GM23338 (cell line): ENCODE results near the gene OR2W1. TPM values are rescaled to one million over a fixed set of nuclear protein-coding genes. Genes with fewer than 3 reads are reported as not detected.

Experiments used
- ATAC-seq: fragments of 200-7000 bp; cut with Tn5 transposase; 3 replicates; pipeline ENCODE4 v1.9.1; 2020
- DNase-seq: peaks from one replicate; pipeline ENCODE4 v3.0.0-alpha.2; 2015; ENCODE audit warnings: low spot score
- H2AFZ ChIP-seq: fragments of 200-600 bp; sonication (generic); 2 replicates; pipeline ENCODE4 v1.8.0; 2016; ENCODE audit warnings: antibody characterized with exemption, mild to moderate bottlenecking, moderate library complexity
- H3F3A ChIP-seq: fragments of 200-600 bp; sonication (generic); replicated peaks from 2 replicates; pipeline ENCODE4 v1.8.0; 2017; ENCODE audit warnings: antibody characterized with exemption, mixed run types, low read depth
- H3K27ac ChIP-seq: fragments of 200-600 bp; sonication (generic); 2 replicates; pipeline ENCODE4 v1.6.1; 2016; ENCODE audit warnings: low read depth
- H3K27me3 ChIP-seq: fragments of 200-600 bp; sonication (generic); 2 replicates; pipeline ENCODE4 v1.8.0; 2016; ENCODE audit warnings: mild to moderate bottlenecking, mixed run types, moderate library complexity; ENCODE audit not compliant: insufficient read depth
- H3K36me3 ChIP-seq: fragments of 200-600 bp; sonication (generic); 2 replicates; pipeline ENCODE4 v1.8.0; 2016; ENCODE audit warnings: mild to moderate bottlenecking; ENCODE audit not compliant: insufficient read depth
- H3K4me1 ChIP-seq: fragments of 200-600 bp; sonication (generic); 2 replicates; pipeline ENCODE4 v1.8.0; 2016; ENCODE audit warnings: mild to moderate bottlenecking, moderate library complexity; ENCODE audit not compliant: insufficient read depth
- H3K4me2 ChIP-seq: fragments of 200-600 bp; sonication (generic); 2 replicates; pipeline ENCODE4 v1.7.1; 2017; ENCODE audit warnings: mixed run types
- H3K4me3 ChIP-seq: fragments of 200-600 bp; sonication (generic); 2 replicates; pipeline ENCODE4 v1.6.1; 2016; ENCODE audit warnings: mixed run types
- H3K79me2 ChIP-seq: fragments of 200-600 bp; sonication (generic); replicated peaks from 2 replicates; pipeline ENCODE4 v1.8.0; 2017; ENCODE audit warnings: mild to moderate bottlenecking; ENCODE audit not compliant: insufficient read depth
- H3K9me2 ChIP-seq: fragments of 200-600 bp; sonication (generic); 2 replicates; pipeline ENCODE4 v1.8.0; 2017; ENCODE audit not compliant: insufficient read depth
- H4K20me1 ChIP-seq: fragments of 200-600 bp; sonication (generic); replicated peaks from 2 replicates; pipeline ENCODE4 v1.8.0; 2017; ENCODE audit warnings: mild to moderate bottlenecking; ENCODE audit not compliant: insufficient read depth
- H3K27ac Mint-ChIP-seq: 2 replicates; pipeline ENCODE4 v1.8.0; 2020; ENCODE audit warnings: inconsistent platforms, mild to moderate bottlenecking, moderate library complexity, mixed read lengths
- H3K27me3 Mint-ChIP-seq: 3 replicates; pipeline ENCODE4 v1.8.0; 2022; ENCODE audit warnings: low read depth, mild to moderate bottlenecking, moderate library complexity, mixed read lengths, inconsistent platforms; ENCODE audit not compliant: insufficient read depth, poor library complexity
- H3K36me3 Mint-ChIP-seq: 3 replicates; pipeline ENCODE4 v1.8.0; 2021; ENCODE audit warnings: low read depth, mild to moderate bottlenecking, inconsistent platforms, moderate library complexity, mixed read lengths
- H3K4me1 Mint-ChIP-seq: 3 replicates; pipeline ENCODE4 v1.8.0; 2020; ENCODE audit warnings: mild to moderate bottlenecking, inconsistent platforms, mixed read lengths
- H3K4me3 Mint-ChIP-seq: 3 replicates; pipeline ENCODE4 v1.8.0; 2021; ENCODE audit warnings: moderate library complexity, mild to moderate bottlenecking, inconsistent platforms, mixed read lengths
- H3K9me3 Mint-ChIP-seq: 3 replicates; pipeline ENCODE4 v1.8.0; 2020; ENCODE audit warnings: moderate library complexity, mild to moderate bottlenecking, inconsistent platforms, mixed read lengths
- CREB1 ChIP-seq: fragments of 250-450 bp; sonication (Bioruptor Pico); IDR thresholded peaks from 2 replicates; pipeline ENCODE4 v1.5.0; 2020; ENCODE audit warnings: low read depth, mild to moderate bottlenecking, moderate library complexity
- CTCF ChIP-seq, 2 experiments: fragments of 200-600 bp in 1 of 2; sonication (generic) in 1 of 2; conservative IDR thresholded peaks; 2 replicates each; pipeline versions ENCODE4 v1.5.1 to v1.6.1; 2016 to 2017; ENCODE audit warnings: antibody characterized with exemption in 2 of 2, low read depth in 2 of 2, mild to moderate bottlenecking in 2 of 2, moderate library complexity in 1 of 2
- EZH2 ChIP-seq: fragments of 200-600 bp; sonication (generic); IDR thresholded peaks from one replicate; pipeline ENCODE4 v1.8.0; 2017; ENCODE audit warnings: antibody characterized with exemption, mild to moderate bottlenecking, low read depth; ENCODE audit not compliant: unreplicated experiment
- EZH2phosphoT487 ChIP-seq: fragments of 200-600 bp; sonication (generic); IDR thresholded peaks from one replicate; pipeline ENCODE4 v1.8.1; 2018; ENCODE audit warnings: antibody characterized with exemption; ENCODE audit not compliant: unreplicated experiment
- NANOG ChIP-seq: IDR thresholded peaks from 2 replicates; pipeline ENCODE4 v1.6.1; 2016; ENCODE audit warnings: antibody characterized with exemption, borderline replicate concordance
- POLR2AphosphoS5 ChIP-seq: IDR thresholded peaks from 2 replicates; pipeline ENCODE4 v1.6.1; 2016; ENCODE audit warnings: antibody characterized with exemption, low read depth
- STAT1 ChIP-seq: IDR thresholded peaks from one replicate; pipeline ENCODE4 v1.6.1; 2016; ENCODE audit warnings: antibody characterized with exemption; ENCODE audit not compliant: unreplicated experiment
- ZNF114 ChIP-seq: fragments of 250-450 bp; sonication (Bioruptor Pico); IDR thresholded peaks from 2 replicates; pipeline ENCODE4 v1.5.0; 2020; ENCODE audit warnings: mild to moderate bottlenecking, moderate library complexity
- ZNF331 ChIP-seq: fragments of 250-450 bp; sonication (Bioruptor Pico); IDR thresholded peaks from 2 replicates; pipeline ENCODE4 v1.5.0; 2020; ENCODE audit warnings: low read depth, mild to moderate bottlenecking, moderate library complexity
- ZNF462 ChIP-seq: fragments of 250-450 bp; sonication (Bioruptor Pico); IDR thresholded peaks from 2 replicates; pipeline ENCODE4 v1.5.0; 2020; ENCODE audit warnings: mild to moderate bottlenecking, moderate library complexity
- polyA plus RNA-seq: library from polyadenylated mRNA; unstranded; fragments of >200 nt; fragmentation: Nextera tagmentation; extraction: Ambion mirVana; gene quantifications from 2 replicates; pipeline ENCODE4 v1.2.1, GENCODE V29; 2016
- total RNA-seq: library from RNA; depleted of rRNA; stranded (reverse); fragments of >200 nt; shearing (Covaris generic); gene quantifications from 2 replicates; pipeline ENCODE4 v1.2.3, GENCODE V29; 2014

OR2W1 gene
- total and polyA plus RNA-seq, 2 experiments from 2014 or later, result not detected

- no peaks in the 10 kb centered on the region for H3K36me3 ChIP-seq
- H3K9me2 ChIP-seq, result no peaks in the 10 kb centered on the region
- H3K4me2 ChIP-seq, result no peak overlapping the region
- no peaks in the 10 kb centered on the region for H3K9me3 Mint-ChIP-seq
- H3K79me2 ChIP-seq, result no peaks in the 10 kb centered on the region
- TF ChIP-seq EZH2phosphoT487 (no peak), STAT1 (no peak), ZNF114 (CRISPR knock-in tag) (no peak), ZNF462 (CRISPR knock-in tag) (no peak), CREB1 (CRISPR knock-in tag) (no peak), ZNF331 (no peak), NANOG (no peak), POLR2AphosphoS5 (no peak), EZH2 (no peak), CTCF (conservative IDR thresholded peaks at IDR 0.05; ENCODE audit: low read depth in 2 of 2) (no peak)
- peak overlapping the region; percentile 67; the same call in 1 of the 2 replicates for H2AFZ ChIP-seq
- no peaks in the 10 kb centered on the region for H3K36me3 Mint-ChIP-seq
- no peak overlapping the region for H3K27ac Mint-ChIP-seq
- H4K20me1 ChIP-seq, result no peaks in the 10 kb centered on the region
- H3K27me3 ChIP-seq, result no peaks in the 10 kb centered on the region
- ATAC-seq, result peak; percentile 69
- no peaks in the 10 kb centered on the region for H3K4me1 ChIP-seq
- peak; percentile 34 for DNase-seq
- peaks cover 2% of the 10 kb centered on the region for H3K27me3 Mint-ChIP-seq
- no peaks in the 10 kb centered on the region for H3K4me1 Mint-ChIP-seq
- H3K4me3 Mint-ChIP-seq, result no peak overlapping the region
- H3K27ac ChIP-seq, result no peak overlapping the region
- no peak overlapping the region for H3K4me3 ChIP-seq
- H3F3A ChIP-seq, result no peaks in the 10 kb centered on the region
These were observed 9.0 kb downstream of the OR2W1 start for GRCh38 chr6:29035951-29036350.
